ENCODE results near the gene NINJ1.

- no peak for TF ChIP-seq POLR2A (IDR thresholded peaks at IDR 0.05)
- TF ChIP-seq, protein P1, sequence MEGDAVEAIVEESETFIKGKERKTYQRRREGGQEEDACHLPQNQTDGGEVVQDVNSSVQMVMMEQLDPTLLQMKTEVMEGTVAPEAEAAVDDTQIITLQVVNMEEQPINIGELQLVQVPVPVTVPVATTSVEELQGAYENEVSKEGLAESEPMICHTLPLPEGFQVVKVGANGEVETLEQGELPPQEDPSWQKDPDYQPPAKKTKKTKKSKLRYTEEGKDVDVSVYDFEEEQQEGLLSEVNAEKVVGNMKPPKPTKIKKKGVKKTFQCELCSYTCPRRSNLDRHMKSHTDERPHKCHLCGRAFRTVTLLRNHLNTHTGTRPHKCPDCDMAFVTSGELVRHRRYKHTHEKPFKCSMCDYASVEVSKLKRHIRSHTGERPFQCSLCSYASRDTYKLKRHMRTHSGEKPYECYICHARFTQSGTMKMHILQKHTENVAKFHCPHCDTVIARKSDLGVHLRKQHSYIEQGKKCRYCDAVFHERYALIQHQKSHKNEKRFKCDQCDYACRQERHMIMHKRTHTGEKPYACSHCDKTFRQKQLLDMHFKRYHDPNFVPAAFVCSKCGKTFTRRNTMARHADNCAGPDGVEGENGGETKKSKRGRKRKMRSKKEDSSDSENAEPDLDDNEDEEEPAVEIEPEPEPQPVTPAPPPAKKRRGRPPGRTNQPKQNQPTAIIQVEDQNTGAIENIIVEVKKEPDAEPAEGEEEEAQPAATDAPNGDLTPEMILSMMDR (IDR thresholded peaks at IDR 0.05 in 4 of 5, conservative IDR thresholded peaks at IDR 0.05 in 1 of 5), result no peak
Observed at GRCh38 chr9:93121316-93122241, 12.5 kb downstream of the NINJ1 start.
